ENCODE measurements around the gene LRMDA. TPM values are rescaled to one million over a fixed set of nuclear protein-coding genes. Genes with fewer than 3 reads are reported as not detected.

Gene LRMDA
- total RNA-seq, 4 donors from 2014 or later, result 7.3 to 20.1 (median 8.4) TPM

DNA sequence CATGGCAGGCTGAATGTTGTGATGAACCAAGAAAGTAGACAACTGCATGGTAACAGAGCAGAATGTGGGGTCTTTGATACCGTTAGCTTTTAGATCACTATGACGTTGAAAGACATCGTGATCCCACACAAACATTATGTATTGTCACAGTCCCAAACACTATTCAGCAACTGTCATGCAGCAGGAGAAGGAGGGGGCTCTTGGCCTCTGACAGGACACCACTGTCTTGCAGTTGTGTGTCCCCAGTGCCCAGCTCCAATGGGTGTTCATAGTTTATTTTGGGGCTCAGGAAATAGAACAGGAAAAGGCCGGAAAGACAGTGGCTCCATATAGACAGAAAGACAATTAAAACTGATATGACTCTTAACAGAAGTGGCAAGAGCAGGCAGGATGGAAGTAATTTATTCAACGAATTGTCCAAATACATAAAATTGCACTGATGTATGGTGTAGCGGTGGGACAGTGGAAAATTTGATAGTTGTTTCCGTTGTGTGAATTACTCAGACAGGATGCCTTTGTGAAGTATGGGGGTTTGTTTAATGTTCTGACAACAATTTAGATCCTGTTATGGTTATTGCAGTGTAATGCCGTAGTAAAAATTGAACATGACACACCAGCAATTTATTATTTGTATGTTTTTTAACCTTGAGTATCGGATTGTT is 292.0 kb downstream of the LRMDA start:
- no peak for ATAC-seq
- Histone ChIP-seq H3K9me3 (no peaks in the 10 kb centered on the region), H3K4me3 (no peak overlapping the region), H3K4me1 (no peaks in the 10 kb centered on the region), H3K27me3 (no peaks in the 10 kb centered on the region), H3K27ac (no peak overlapping the region), H3K36me3 (no peaks in the 10 kb centered on the region)
- TF ChIP-seq EP300 (IDR thresholded peaks at IDR 0.05) (no peak), CTCF (IDR thresholded peaks at IDR 0.05) (no peak), POLR2A (IDR thresholded peaks at IDR 0.05) (no peak), POLR2AphosphoS5 (IDR thresholded peaks at IDR 0.05) (no peak)
- 70 to 93% methylated on average over 6 to 7 of the region's 9 CpGs for WGBS, 2 donors (ENCODE audit: low coverage in 1 of 2)

DNA sequence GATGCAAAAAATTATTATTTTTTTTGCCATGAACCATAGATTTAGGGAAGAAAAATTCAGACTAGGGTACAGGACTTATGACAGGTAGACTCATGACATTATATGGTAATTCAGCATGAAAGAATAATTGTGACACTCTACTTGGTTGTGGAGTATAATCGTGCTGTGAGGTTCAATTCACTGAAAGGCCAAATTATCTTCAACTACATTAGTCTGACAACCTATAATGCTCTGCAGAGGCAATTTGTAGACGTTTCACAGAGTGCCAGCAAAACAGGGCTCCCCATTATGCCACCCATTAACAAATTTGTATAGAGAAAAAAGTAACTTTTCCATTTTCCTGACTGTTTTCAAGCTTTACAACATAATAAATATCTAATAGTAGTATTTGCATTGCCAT is 292.6 kb downstream of the LRMDA start:
- no peaks in the 10 kb centered on the region for H3K36me3 ChIP-seq
- H3K27me3 ChIP-seq, result no peaks in the 10 kb centered on the region
- H3K27ac ChIP-seq, result no peak overlapping the region
- H3K4me3 ChIP-seq, result no peak overlapping the region
- ATAC-seq, result no peak
- H3K9me3 ChIP-seq, result no peaks in the 10 kb centered on the region
- no peak for TF ChIP-seq EP300 (IDR thresholded peaks at IDR 0.05)
- WGBS, 2 donors (ENCODE audit: low coverage in 1 of 2), result 67 to 95% methylated on average over 2 of the region's 2 CpGs
- no peaks in the 10 kb centered on the region for H3K4me1 ChIP-seq

DNA sequence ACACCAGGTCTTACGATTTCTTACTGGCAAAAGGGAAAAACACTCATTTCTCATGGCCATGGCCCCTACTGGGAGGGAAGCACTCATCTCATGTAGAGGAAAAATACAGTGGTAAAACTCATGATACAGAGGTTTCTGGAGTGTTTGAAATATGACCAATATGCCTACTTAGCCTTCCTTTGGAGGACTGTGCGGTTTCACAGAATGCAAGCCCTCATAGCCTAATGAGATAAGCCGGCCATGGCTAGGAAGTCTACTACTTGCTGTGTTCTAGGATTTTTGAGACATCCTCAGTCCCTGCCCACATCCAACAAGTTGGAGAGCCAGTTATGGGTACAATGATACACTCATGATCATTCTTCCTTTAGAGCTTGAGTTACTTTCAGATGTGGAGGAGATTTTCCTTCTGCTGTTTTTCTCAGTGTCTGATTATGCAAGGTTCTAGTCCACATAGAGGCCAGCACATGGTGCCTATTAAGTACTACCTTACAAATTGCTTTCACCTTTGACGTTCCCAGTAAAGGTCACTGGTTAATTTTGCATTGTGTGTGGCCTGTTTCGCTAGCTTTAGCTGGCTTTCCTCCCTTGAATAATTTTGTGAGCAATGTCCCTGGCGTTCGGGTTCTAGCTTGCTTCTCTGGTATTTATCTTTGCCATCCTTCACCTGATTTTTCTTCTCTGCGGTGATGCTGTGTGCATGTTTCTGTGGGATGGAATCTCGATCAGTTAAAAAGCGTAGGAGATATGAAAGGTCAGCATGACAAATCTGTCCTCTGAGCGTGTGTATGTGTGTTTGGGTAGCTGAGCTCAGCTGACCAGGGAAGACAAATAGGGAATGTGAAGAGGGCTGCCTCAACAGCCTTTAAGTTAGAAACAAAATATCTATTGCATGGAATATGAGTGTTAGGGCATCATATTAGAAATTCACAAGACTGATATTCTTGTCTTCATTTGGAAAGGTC is 295.4 kb downstream of the LRMDA start:
- Histone ChIP-seq H3K4me3 (no peak overlapping the region), H3K27ac (no peak overlapping the region), H3K27me3 (no peaks in the 10 kb centered on the region), H3K9me3 (no peaks in the 10 kb centered on the region), H3K4me1 (no peaks in the 10 kb centered on the region), H3K36me3 (no peaks in the 10 kb centered on the region)
- ATAC-seq, result no peak
- TF ChIP-seq CTCF (IDR thresholded peaks at IDR 0.05), result no peak
- no peak for TF ChIP-seq POLR2AphosphoS5 (IDR thresholded peaks at IDR 0.05)
- no peak for TF ChIP-seq POLR2A (IDR thresholded peaks at IDR 0.05)
- TF ChIP-seq EP300 (IDR thresholded peaks at IDR 0.05), result no peak
- 87 to 95% methylated on average over 7 to 11 of the region's 11 CpGs for WGBS, 2 donors (ENCODE audit: low coverage in 1 of 2)

DNA sequence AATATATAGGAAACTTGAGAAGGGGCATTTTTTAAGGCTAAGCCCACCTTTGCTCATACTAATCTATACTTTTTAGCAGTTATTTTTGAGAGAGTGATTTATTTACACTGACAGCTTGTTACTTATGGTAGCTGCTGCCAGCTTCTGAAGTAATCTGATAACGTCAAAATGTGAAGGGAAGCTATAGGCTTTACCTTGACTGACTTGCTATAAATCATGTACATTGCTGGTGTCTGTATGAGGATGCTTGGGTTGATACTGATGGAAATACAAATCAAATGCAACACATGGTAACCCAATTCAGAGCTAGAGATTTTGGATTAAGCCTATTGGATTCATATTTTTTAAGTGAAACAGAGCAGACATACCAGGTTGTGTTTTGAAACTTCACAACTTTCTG is 299.4 kb downstream of the LRMDA start:
- no peak overlapping the region for H3K4me3 ChIP-seq
- H3K36me3 ChIP-seq, result no peaks in the 10 kb centered on the region
- no peak for TF ChIP-seq EP300 (IDR thresholded peaks at IDR 0.05)
- no peak for TF ChIP-seq CTCF (IDR thresholded peaks at IDR 0.05)
- no peak for TF ChIP-seq POLR2A (IDR thresholded peaks at IDR 0.05)
- TF ChIP-seq POLR2AphosphoS5 (IDR thresholded peaks at IDR 0.05), result no peak
- 86 to 89% methylated on average over 1 of the region's 1 CpG for WGBS, 2 donors (ENCODE audit: low coverage in 1 of 2)
- H3K27ac ChIP-seq, result no peak overlapping the region
- ATAC-seq, result no peak
- H3K27me3 ChIP-seq, result no peaks in the 10 kb centered on the region
- H3K4me1 ChIP-seq, result no peaks in the 10 kb centered on the region
- H3K9me3 ChIP-seq, result no peaks in the 10 kb centered on the region

DNA sequence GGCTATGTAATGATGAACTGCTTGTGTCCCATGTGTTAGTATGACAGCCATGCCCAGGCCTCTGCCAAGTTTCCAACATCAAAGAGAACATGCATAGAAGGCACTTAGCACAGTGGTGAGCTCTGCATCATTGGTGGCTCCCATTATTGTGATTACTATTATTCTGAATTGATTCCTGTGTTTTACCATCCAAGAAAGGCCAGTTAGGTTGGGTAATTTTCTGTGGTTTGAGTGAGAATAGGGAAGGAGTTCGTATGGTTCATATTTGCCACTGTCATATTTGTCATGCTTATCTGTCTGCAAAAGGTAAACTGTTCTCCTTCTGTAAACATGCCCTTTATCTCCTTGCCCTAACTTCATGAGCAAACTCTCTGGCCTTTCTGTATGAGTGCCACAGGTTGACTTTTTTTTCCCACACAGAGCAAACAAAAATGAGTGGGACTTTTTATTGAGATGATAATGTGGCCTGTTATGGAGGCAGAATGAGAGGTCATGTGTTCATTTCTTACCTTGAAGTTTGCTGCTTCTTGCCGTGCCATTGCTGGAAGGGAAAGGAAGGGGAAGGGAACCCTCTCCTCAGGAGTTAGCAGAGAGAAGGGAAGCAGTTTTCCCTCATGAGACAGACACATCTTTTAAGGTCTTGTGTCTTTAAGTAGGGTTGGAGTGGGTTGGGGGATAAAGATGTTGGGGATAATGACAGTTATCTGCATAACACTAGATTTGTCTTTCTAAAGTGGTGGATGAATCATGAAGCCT is 301.9 kb downstream of the LRMDA start:
- 73 to 100% methylated on average over 1 to 2 of the region's 2 CpGs for WGBS, 2 donors (ENCODE audit: low coverage in 1 of 2)
- ATAC-seq, result no peak
- TF ChIP-seq CTCF (IDR thresholded peaks at IDR 0.05) (no peak), POLR2AphosphoS5 (IDR thresholded peaks at IDR 0.05) (no peak), POLR2A (IDR thresholded peaks at IDR 0.05) (no peak), EP300 (IDR thresholded peaks at IDR 0.05) (no peak)

More for the DNA sequence above, 301.9 kb downstream of the LRMDA start:
- no peaks in the 10 kb centered on the region for H3K4me1 ChIP-seq
- H3K36me3 ChIP-seq, result no peaks in the 10 kb centered on the region
- H3K4me3 ChIP-seq, result no peak overlapping the region
- H3K27me3 ChIP-seq, result no peaks in the 10 kb centered on the region
- H3K27ac ChIP-seq, result no peak overlapping the region
- H3K9me3 ChIP-seq, result no peaks in the 10 kb centered on the region
